NT2/D1 (cell line): Measurements from ENCODE around the gene RPAIN.

ENCODE experiments used
- DNase-seq: peaks from one replicate; pipeline ENCODE4 v3.0.0-alpha.2; 2011; ENCODE audit warnings: low read depth, low spot score
- H3K27me3 ChIP-seq: 2 replicates; pipeline ENCODE4 v1.6.0; 2011; ENCODE audit warnings: mild to moderate bottlenecking; ENCODE audit not compliant: insufficient read length, insufficient read depth
- H3K36me3 ChIP-seq: 2 replicates; pipeline ENCODE4 v1.6.1; 2011; ENCODE audit warnings: mild to moderate bottlenecking, low read length, mixed read lengths; ENCODE audit not compliant: insufficient read depth, insufficient read length
- H3K4me1 ChIP-seq: 2 replicates; pipeline ENCODE4 v1.5.1; 2011; ENCODE audit not compliant: insufficient read depth, insufficient read length
- H3K4me3 ChIP-seq: 2 replicates; pipeline ENCODE4 v1.5.1; 2011; ENCODE audit warnings: low read depth; ENCODE audit not compliant: insufficient read length
- H3K9ac ChIP-seq: 2 replicates; pipeline ENCODE4 v1.6.0; 2011; ENCODE audit warnings: low read depth; ENCODE audit not compliant: insufficient read length
- H3K9me3 ChIP-seq: 2 replicates; pipeline ENCODE4 v1.5.1; 2011; ENCODE audit warnings: mild to moderate bottlenecking, low read length; ENCODE audit not compliant: insufficient read depth
- SUZ12 ChIP-seq: IDR thresholded peaks from 2 replicates; pipeline ENCODE4 v1.6.1; 2011; ENCODE audit not compliant: insufficient read length, insufficient read depth; ENCODE audit errors: extremely low read depth
- YY1 ChIP-seq: IDR thresholded peaks from 2 replicates; pipeline ENCODE4 v1.6.1; 2011; ENCODE audit not compliant: insufficient read length, insufficient read depth
- ZNF274 ChIP-seq: IDR thresholded peaks from 2 replicates; pipeline ENCODE4 v1.6.1; 2011; ENCODE audit warnings: mild to moderate bottlenecking, low read depth, low read length

Gene RPAIN

DNA sequence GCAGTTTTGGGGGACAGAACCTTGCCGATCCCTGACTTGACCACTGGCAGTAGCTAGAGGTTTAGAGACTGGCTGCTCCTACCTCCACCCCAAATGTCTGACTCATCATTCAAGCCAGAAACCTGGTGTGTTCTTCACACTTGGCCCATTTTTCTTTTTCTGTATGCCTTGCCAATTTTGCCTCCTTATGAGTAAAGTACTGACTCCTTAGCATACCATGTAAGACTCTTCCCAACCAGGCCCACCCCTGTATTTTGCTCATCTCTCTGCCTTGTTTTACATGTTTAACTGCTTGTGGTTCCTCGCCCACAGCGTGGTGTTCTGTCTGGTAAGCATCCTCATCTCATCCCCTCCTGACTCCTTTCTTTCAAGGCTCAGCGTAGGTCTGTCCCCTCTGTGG is 38.4 kb upstream of the RPAIN start:
- peaks cover 3% of the 10 kb centered on the region for H3K4me1 ChIP-seq
- no peaks in the 10 kb centered on the region for H3K27me3 ChIP-seq
- TF ChIP-seq SUZ12 (no peak), ZNF274 (no peak), YY1 (no peak)
- DNase-seq: no peak
- peaks cover 90% of the 10 kb centered on the region for H3K36me3 ChIP-seq
- no peak overlapping the region for H3K4me3 ChIP-seq
- no peak overlapping the region for H3K9ac ChIP-seq
- no peaks in the 10 kb centered on the region for H3K9me3 ChIP-seq

DNA sequence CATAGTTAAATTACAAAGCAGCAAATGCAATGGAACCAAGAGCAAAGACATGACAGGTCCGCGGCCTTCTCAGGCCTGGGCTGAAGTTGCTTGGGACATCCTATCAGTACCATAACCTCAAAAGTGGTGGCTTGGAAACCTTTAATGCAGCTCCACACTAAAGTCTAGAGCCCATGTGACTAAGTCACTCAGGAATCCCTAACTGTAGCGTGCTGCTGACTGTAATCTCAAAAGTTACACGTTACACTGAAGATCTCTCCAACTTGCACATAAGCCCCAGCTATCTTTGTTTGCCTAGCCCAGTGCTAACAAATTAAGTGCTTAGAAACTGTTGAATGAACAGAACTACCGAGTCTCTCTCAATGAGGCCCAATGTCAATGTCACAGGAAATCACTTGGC is 28.3 kb upstream of the RPAIN start:
- Histone ChIP-seq H3K9ac (no peak overlapping the region), H3K4me3 (no peak overlapping the region), H3K4me1 (no peaks in the 10 kb centered on the region), H3K9me3 (no peaks in the 10 kb centered on the region), H3K36me3 (peaks cover 83% of the 10 kb centered on the region), H3K27me3 (no peaks in the 10 kb centered on the region)
- DNase-seq: no peak
- no peak for TF ChIP-seq SUZ12

DNA sequence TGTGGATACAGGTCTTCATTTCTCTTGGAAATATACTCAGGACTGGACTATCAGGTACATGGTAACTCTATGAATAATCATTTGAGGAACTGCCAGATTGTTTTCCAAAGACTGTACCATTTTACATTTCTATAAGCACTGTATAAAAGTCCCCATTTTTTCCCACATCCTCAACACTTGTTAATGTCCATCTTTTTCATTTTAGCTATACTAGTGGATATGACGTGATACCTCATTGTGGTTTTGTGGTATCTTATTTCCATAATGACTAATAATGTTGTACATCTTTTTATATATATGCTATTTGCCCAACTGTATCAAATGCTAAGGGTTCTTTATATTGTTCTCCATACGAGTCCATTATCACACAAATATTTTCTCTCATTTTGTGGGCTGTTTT is 23.4 kb upstream of the RPAIN start:
- no peak for DNase-seq
- no peaks in the 10 kb centered on the region for H3K9me3 ChIP-seq
- H3K4me3 ChIP-seq: no peak overlapping the region
- no peaks in the 10 kb centered on the region for H3K27me3 ChIP-seq
- H3K4me1 ChIP-seq: no peaks in the 10 kb centered on the region
- TF ChIP-seq YY1: no peak
- H3K36me3 ChIP-seq: peaks cover 80% of the 10 kb centered on the region
- no peak overlapping the region for H3K9ac ChIP-seq

DNA sequence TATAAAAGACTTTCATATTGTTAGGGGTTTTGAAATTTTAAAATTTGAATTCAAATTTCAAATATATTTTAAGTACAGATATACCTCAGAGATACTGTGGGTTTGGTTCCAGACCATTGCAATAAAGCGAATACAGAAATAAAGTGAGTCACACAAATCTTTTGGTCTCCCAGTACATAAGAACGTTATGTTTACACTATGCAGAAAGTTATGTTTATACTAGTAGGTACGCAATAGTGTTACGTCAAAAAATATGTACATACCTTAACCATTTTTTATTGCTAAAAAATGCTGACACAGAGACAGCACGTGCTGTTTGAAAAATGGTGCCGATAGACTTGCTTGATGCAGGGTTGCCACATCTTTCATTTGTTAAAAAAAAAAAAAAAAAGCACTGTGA is 20.2 kb upstream of the RPAIN start:
- no peaks in the 10 kb centered on the region for H3K9me3 ChIP-seq
- TF ChIP-seq ZNF274: no peak
- TF ChIP-seq YY1: no peak
- TF ChIP-seq SUZ12: no peak
- no peak for DNase-seq
- H3K36me3 ChIP-seq: peaks cover 70% of the 10 kb centered on the region
- no peak overlapping the region for H3K4me3 ChIP-seq
- no peaks in the 10 kb centered on the region for H3K27me3 ChIP-seq
- no peaks in the 10 kb centered on the region for H3K4me1 ChIP-seq
- H3K9ac ChIP-seq: no peak overlapping the region

DNA sequence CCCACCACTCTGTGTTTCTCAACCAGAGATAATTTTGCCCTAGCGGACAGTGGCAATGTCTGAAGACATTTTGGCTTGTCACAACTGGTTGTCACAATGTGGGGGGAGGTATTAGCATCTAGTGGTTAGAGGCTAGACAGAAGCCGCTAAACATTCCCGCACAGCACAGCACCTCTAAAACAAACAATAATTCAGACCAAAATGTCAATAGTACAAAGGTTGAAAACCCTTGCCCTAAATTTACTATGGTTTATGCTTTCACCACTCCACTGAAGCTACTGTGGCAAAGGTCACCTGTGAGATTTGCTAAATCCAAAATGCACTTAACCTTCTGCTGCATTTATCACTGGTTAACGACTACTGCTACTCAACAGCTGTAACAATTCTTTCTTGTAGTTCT is 14.6 kb upstream of the RPAIN start:
- no peaks in the 10 kb centered on the region for H3K27me3 ChIP-seq
- no peak for DNase-seq
- H3K9me3 ChIP-seq: no peaks in the 10 kb centered on the region
- no peak overlapping the region for H3K4me3 ChIP-seq
- no peaks in the 10 kb centered on the region for H3K4me1 ChIP-seq
- H3K36me3 ChIP-seq: peaks cover 83% of the 10 kb centered on the region
- no peak for TF ChIP-seq YY1
- TF ChIP-seq SUZ12: no peak
- no peak for TF ChIP-seq ZNF274
- H3K9ac ChIP-seq: no peak overlapping the region

DNA sequence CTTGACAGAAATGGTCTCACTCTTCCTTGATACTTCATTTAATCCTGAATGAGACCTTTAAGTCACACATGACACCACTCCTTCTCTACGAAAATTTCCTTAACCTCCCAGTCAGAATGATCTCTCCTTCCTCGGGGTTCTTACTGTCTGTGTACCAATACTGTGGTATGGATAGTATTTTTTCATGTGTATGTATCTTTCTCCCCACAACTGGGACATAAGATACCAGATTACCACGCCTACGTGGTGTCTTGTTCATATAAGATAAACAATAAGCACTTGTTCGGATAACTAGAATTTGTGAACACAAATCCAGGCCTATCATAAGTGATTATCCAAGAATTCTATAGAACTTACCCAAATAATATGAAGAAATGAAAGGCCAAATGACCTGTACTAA is 11.8 kb upstream of the RPAIN start:
- no peaks in the 10 kb centered on the region for H3K9me3 ChIP-seq
- H3K36me3 ChIP-seq: peaks cover 90% of the 10 kb centered on the region
- no peak overlapping the region for H3K4me3 ChIP-seq
- no peak for TF ChIP-seq YY1
- TF ChIP-seq ZNF274: no peak
- no peak for TF ChIP-seq SUZ12
- no peaks in the 10 kb centered on the region for H3K4me1 ChIP-seq
- DNase-seq: no peak
- H3K27me3 ChIP-seq: no peaks in the 10 kb centered on the region
- H3K9ac ChIP-seq: no peak overlapping the region

DNA sequence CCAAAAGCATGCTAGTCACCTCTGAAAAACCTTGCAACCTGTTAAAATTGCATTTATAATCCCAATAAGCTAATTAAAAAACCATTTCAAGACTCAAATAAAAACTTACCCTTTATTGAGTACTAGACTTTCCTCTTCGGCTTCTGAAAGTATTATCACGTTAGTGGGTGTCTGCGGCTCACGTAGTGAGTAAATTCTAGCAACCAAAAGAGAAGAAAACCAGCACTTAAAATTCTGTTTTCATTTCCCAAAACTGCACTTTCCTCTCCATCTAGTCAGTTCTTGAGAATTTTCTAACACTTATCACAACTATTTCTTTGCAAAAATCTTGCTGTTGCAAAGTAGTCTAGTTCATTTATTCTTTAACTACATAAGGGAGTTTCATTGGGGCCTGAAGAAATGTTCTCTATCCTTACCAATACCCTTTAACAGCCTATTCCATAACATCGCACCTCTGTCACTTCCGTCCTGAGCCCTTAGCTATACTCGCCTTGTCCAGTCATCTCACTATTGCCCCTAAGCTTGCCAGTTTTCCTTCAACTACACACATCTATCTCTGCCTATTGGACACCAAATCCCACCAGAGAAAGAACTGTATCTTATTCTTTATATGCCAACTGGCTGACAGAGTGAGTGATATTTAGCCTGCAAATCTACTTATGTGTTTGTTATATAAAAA is 9.2 kb upstream of the RPAIN start:
- peaks cover 88% of the 10 kb centered on the region for H3K36me3 ChIP-seq
- no peaks in the 10 kb centered on the region for H3K27me3 ChIP-seq
- no peaks in the 10 kb centered on the region for H3K4me1 ChIP-seq
- no peak overlapping the region for H3K9ac ChIP-seq
- no peak for TF ChIP-seq ZNF274
- TF ChIP-seq YY1: no peak
- TF ChIP-seq SUZ12: no peak
- no peak overlapping the region for H3K4me3 ChIP-seq
- DNase-seq: no peak
- no peaks in the 10 kb centered on the region for H3K9me3 ChIP-seq

DNA sequence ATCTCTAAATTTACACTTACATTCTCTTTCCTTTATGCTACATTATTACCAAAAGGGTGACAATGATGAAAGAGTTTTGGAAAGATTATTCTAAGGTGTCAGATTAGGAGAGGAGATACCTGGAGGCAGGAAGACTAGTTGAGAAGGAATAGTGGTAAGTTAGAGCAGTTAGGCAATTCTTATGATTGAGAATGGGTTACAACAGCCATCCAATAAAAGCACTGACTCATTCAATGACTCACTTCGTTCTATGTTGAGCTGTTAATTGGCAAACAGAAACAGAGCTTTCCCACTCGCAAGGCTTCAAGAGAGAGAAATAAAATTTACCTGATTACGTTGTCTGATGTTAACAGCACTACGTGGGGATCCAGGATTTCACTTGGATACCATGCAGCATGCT is 6.3 kb upstream of the RPAIN start:
- no peak for DNase-seq
- H3K9ac ChIP-seq: no peak overlapping the region
- no peak for TF ChIP-seq ZNF274
- TF ChIP-seq YY1: no peak
- TF ChIP-seq SUZ12: no peak
- no peak overlapping the region for H3K4me3 ChIP-seq
- H3K9me3 ChIP-seq: no peaks in the 10 kb centered on the region
- peaks cover 76% of the 10 kb centered on the region for H3K36me3 ChIP-seq
- no peaks in the 10 kb centered on the region for H3K27me3 ChIP-seq
- H3K4me1 ChIP-seq: no peaks in the 10 kb centered on the region
